BLaER1 (cell line): ENCODE results near the gene CD160.

Experiments used
- H3K27ac ChIP-seq: shearing (Covaris generic); formaldehyde crosslinking; 2 replicates; pipeline ENCODE4 v1.8.1; 2022
- H3K27me3 ChIP-seq: shearing (Covaris generic); formaldehyde crosslinking; 2 replicates; pipeline ENCODE4 v1.8.1; 2022
- H3K36me3 ChIP-seq: shearing (Covaris generic); formaldehyde crosslinking; 2 replicates; pipeline ENCODE4 v1.8.1; 2022
- H3K4me1 ChIP-seq: shearing (Covaris generic); formaldehyde crosslinking; 2 replicates; pipeline ENCODE4 v1.8.1; 2022
- H3K4me2 ChIP-seq: shearing (Covaris generic); formaldehyde crosslinking; 2 replicates; pipeline ENCODE4 v1.8.1; 2022
- H3K4me3 ChIP-seq: shearing (Covaris generic); formaldehyde crosslinking; 2 replicates; pipeline ENCODE4 v1.8.1; 2022
- H3K9ac ChIP-seq: shearing (Covaris generic); formaldehyde crosslinking; 2 replicates; pipeline ENCODE4 v1.8.1; 2022
- H3K9me3 ChIP-seq: shearing (Covaris generic); formaldehyde crosslinking; 2 replicates; pipeline ENCODE4 v1.8.1; 2022
- H4K20me1 ChIP-seq: shearing (Covaris generic); formaldehyde crosslinking; 2 replicates; pipeline ENCODE4 v1.8.1; 2022
- Cebpa-rat ChIP-seq: shearing (Covaris generic); IDR thresholded peaks from 2 replicates; pipeline ENCODE4 v1.8.1; 2022

The CD160 gene

DNA sequence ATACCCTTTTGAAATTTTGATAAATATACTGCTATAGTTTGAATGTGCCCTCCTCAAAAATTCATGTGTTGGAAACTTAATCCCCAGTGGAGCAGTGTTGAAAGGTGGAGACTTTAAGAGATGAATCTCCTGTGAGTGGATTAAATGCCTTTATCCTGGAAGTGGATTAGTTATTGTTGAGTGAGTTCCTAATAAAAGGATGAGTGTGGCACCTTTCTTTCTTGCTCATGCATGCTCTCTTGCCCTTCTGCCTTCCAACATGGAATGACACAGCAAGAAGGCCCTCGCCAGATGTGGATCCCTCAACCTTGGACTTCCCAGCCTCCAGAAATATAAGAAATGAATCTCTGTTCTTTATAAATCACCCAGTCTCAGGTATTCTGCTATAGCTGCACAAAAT is 51.8 kb downstream of the CD160 start:
- H3K4me3 ChIP-seq, result no peak overlapping the region
- H3K27me3 ChIP-seq, result no peaks in the 10 kb centered on the region
- no peak overlapping the region for H3K4me2 ChIP-seq
- H3K36me3 ChIP-seq, result peaks cover 59% of the 10 kb centered on the region
- H3K27ac ChIP-seq, result no peak overlapping the region
- no peak for TF ChIP-seq Cebpa-rat
- no peaks in the 10 kb centered on the region for H4K20me1 ChIP-seq
- H3K9ac ChIP-seq, result no peak overlapping the region
- H3K9me3 ChIP-seq, result peaks cover 18% of the 10 kb centered on the region
- no peaks in the 10 kb centered on the region for H3K4me1 ChIP-seq

DNA sequence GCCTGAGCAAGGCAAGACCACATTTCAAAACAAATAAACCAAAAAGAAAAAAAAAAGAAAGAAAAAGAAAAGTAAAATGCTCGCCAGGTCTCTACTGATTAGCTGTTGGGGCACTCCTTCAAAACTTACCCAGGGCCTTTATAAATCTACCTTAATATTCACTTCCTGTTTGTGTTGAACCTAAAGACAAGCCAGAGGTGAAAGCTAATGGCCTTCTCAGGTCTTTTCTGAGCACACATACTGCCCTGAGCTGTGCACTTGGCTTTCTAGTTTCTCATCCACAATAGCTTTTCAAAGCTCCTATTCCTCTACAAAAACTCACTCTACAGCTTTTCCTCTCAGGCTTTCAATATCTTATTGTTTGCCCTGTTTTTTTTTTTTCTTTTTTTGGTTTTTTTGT is 54.1 kb downstream of the CD160 start:
- Histone ChIP-seq H3K27ac (no peak overlapping the region), H3K9ac (no peak overlapping the region), H3K9me3 (peaks cover 3% of the 10 kb centered on the region), H3K27me3 (no peaks in the 10 kb centered on the region), H3K4me3 (no peak overlapping the region), H4K20me1 (no peaks in the 10 kb centered on the region), H3K4me1 (no peaks in the 10 kb centered on the region), H3K4me2 (no peak overlapping the region), H3K36me3 (peaks cover 47% of the 10 kb centered on the region)
- TF ChIP-seq Cebpa-rat, result no peak

DNA sequence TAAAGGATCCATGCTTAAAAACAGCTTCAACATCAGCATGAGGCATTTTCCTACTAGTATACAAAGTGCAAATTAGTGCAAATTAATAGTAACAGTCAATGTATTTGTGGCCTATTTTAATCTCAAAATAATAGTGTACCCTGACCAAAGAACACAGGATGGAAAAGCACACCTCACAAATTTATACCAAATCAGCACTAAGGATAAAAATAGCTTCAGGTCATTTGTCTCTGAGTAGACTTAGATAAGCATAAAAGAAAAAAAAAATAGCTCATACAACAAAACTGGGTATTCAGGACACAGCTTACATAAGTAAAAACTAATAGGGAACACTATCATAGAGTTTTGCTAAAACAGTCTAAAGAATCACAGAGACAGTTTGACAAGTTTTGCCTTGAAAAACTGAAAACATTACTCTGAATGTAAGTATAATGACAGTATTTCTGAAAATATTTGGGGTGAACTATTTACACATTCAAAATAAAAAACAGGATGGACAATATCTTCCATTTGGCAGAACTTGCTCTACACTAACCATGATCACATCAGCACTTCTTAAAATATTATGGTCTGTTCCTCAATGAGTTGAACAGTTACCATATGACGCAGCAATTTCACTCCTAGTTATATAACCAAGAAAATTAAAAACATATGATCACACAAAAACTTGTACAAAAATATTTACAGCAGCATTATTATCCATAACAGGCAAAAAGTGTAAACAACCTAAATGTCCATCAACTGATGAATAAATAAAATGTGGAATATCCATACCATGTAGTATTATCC is 58.3 kb downstream of the CD160 start:
- no peak overlapping the region for H3K27ac ChIP-seq
- no peaks in the 10 kb centered on the region for H3K9me3 ChIP-seq
- no peak overlapping the region for H3K9ac ChIP-seq
- no peak overlapping the region for H3K4me2 ChIP-seq
- 0 out of 2 replicates have a peak, but pooled peaks cover 5% of the 10 kb centered on the region for H4K20me1 ChIP-seq
- H3K36me3 ChIP-seq, result peaks cover 49% of the 10 kb centered on the region
- no peak for TF ChIP-seq Cebpa-rat
- H3K4me3 ChIP-seq, result no peak overlapping the region
- no peaks in the 10 kb centered on the region for H3K4me1 ChIP-seq
- H3K27me3 ChIP-seq, result no peaks in the 10 kb centered on the region

DNA sequence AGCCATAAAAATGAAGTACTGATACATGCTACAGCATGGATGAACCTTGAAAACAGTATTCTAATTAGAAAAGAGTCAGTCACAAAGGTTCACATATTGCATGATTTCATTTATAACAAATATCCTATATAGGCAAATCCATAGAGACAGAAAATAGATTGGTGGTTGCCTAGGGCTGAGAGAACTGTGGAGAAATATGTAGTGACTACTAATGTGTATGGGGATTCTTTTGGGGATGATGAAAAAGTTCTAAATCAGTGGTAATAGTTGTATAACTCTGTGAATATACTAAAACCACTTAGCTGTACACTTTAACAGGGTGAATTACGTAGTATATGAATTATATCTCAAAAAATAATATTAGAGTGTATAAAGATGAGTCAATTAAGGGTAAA is 58.8 kb downstream of the CD160 start:
- no peak overlapping the region for H3K4me2 ChIP-seq
- H3K4me1 ChIP-seq, result no peaks in the 10 kb centered on the region
- no peak overlapping the region for H3K27ac ChIP-seq
- no peaks in the 10 kb centered on the region for H3K27me3 ChIP-seq
- H3K4me3 ChIP-seq, result no peak overlapping the region
- H3K36me3 ChIP-seq, result peaks cover 55% of the 10 kb centered on the region
- no peaks in the 10 kb centered on the region for H3K9me3 ChIP-seq
- 0 out of 2 replicates have a peak, but pooled peaks cover 5% of the 10 kb centered on the region for H4K20me1 ChIP-seq
- TF ChIP-seq Cebpa-rat, result no peak
- no peak overlapping the region for H3K9ac ChIP-seq

DNA sequence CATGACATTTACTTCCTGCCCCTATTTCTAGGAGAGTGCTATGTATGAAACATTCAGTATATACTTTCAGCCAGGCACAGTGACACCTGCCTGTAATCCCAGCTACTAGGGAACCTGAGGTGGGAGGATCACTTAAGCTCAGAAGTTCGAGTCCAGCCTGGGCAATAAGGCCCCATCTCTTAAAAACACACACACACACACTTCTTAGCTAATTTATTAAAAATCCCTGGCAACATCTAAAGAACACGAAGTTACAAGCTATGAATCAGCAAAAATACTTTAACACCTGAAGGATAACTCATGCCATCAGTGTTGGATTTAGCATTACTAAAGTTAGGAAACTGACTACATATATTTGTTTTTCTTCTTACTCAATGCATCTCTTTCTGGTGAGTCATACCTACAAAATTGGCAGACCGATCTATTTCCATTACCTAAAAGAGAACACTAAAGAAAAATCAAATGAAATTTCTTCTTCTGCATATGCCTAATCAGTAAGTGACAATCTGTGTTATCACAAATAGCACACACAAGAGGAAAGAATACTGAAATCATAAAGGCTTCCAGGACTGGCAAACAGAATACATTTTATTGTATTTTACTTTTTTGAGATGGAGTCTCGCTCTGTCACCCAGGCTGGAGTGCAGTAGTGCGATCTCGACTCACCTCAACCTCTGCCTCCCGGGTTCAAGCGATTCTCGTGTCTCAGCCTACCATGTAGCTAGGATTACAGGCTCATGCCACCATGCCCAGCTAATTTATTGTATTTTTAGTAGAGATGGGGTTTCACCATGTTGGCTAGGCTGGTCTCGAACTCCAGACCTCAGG is 63.2 kb downstream of the CD160 start:
- Histone ChIP-seq H3K4me2 (no peak overlapping the region), H3K4me1 (no peaks in the 10 kb centered on the region), H3K27ac (no peak overlapping the region), H3K9ac (no peak overlapping the region), H3K9me3 (no peaks in the 10 kb centered on the region), H4K20me1 (0 out of 2 replicates have a peak, but pooled peaks cover 5% of the 10 kb centered on the region), H3K27me3 (no peaks in the 10 kb centered on the region), H3K36me3 (peaks cover 57% of the 10 kb centered on the region), H3K4me3 (no peak overlapping the region)
- no peak for TF ChIP-seq Cebpa-rat

DNA sequence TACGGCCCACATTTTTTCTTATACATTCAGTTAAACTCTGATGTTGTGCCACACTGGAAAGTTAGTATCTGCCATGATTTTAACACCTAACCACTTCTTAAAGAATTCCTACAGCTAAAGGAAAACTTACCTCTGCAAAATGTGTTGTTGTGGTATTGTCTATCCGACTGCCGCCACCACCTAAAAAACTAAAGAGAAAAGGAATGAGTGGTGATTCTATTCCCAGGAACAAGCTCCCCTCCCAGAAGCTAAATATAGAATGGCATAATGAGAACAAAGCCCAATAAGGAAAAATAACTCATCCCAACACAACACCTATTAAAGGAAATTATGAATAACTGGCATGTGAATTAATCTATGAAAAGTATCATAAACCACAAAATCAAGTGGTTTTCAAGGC is 65.1 kb downstream of the CD160 start:
- no peak overlapping the region for H3K27ac ChIP-seq
- no peaks in the 10 kb centered on the region for H3K27me3 ChIP-seq
- peaks cover 64% of the 10 kb centered on the region for H3K36me3 ChIP-seq
- H3K4me3 ChIP-seq, result no peak overlapping the region
- H4K20me1 ChIP-seq, result 0 out of 2 replicates have a peak, but pooled peaks cover 10% of the 10 kb centered on the region
- no peak overlapping the region for H3K4me2 ChIP-seq
- no peaks in the 10 kb centered on the region for H3K9me3 ChIP-seq
- H3K9ac ChIP-seq, result no peak overlapping the region
- TF ChIP-seq Cebpa-rat, result no peak
- H3K4me1 ChIP-seq, result no peaks in the 10 kb centered on the region

DNA sequence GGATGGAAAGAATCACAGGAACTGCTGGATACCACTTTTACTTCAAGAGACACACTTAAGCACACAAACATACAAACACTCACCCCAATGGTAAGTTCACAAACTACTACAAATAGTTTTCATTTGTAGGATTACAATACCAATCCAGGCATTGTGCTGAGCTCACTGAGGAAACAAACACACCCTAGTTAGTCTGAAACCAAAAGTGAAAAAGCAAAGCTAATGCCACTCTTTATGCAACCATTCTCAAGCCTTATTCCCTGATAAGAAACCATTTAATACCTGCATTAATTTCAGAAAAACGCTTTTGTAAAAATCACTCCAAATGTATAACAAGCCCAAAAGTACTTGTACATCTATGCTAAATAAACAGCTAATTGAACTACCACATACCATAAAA is 66.2 kb downstream of the CD160 start:
- Histone ChIP-seq H3K27ac (no peak overlapping the region), H3K4me3 (no peak overlapping the region), H3K9ac (no peak overlapping the region), H3K9me3 (no peaks in the 10 kb centered on the region), H4K20me1 (0 out of 2 replicates have a peak, but pooled peaks cover 10% of the 10 kb centered on the region), H3K4me1 (no peaks in the 10 kb centered on the region), H3K36me3 (peaks cover 55% of the 10 kb centered on the region), H3K4me2 (no peak overlapping the region), H3K27me3 (no peaks in the 10 kb centered on the region)
- TF ChIP-seq Cebpa-rat, result no peak

DNA sequence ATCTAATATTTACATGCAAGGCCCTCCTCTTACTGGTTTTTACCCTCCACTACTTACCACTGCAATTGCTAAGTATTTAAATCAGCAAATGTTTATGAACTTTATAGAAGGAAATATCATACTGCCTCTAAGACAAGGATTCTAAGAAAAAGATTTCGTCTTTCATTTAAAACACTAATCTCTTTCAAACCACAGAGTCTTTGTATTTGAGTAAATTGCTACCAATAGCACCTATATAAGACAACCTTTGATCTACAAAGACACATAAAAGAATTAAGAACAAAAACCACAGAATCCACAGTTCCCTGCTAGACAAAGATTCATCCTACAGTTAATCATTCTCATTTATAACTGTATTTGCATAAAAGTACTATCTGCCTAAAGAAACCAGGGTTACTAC is 67.0 kb downstream of the CD160 start:
- H3K4me3 ChIP-seq, result no peak overlapping the region
- H4K20me1 ChIP-seq, result 0 out of 2 replicates have a peak, but pooled peaks cover 10% of the 10 kb centered on the region
- H3K36me3 ChIP-seq, result peaks cover 55% of the 10 kb centered on the region
- no peak overlapping the region for H3K27ac ChIP-seq
- no peaks in the 10 kb centered on the region for H3K27me3 ChIP-seq
- H3K4me2 ChIP-seq, result no peak overlapping the region
- no peaks in the 10 kb centered on the region for H3K9me3 ChIP-seq
- no peak for TF ChIP-seq Cebpa-rat
- H3K4me1 ChIP-seq, result no peaks in the 10 kb centered on the region
- H3K9ac ChIP-seq, result no peak overlapping the region

DNA sequence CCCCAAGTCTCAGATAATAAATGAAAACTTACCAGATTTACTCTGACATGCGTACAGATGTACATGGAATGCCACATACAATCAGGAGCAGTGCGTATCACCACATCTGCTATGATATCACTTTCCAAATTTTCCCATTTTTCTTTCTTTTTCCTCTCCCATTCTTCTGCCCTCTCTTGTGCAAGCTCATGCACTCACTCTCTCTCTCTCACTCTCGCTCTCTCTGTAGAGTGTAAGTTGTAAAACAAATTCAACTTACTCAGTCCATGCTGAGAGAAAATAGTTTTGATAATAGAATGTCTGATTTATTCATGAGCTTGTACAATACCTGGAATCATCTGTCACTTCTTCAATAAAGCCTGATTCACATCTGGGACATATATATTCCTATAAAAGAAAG is 69.3 kb downstream of the CD160 start:
- peaks cover 55% of the 10 kb centered on the region for H3K36me3 ChIP-seq
- no peak overlapping the region for H3K27ac ChIP-seq
- TF ChIP-seq Cebpa-rat, result no peak
- H3K4me3 ChIP-seq, result no peak overlapping the region
- no peak overlapping the region for H3K4me2 ChIP-seq
- peaks cover 17% of the 10 kb centered on the region; the same call in 1 of the 2 replicates for H4K20me1 ChIP-seq
- no peak overlapping the region for H3K9ac ChIP-seq
- H3K4me1 ChIP-seq, result no peaks in the 10 kb centered on the region
- no peaks in the 10 kb centered on the region for H3K9me3 ChIP-seq
- no peaks in the 10 kb centered on the region for H3K27me3 ChIP-seq
